HepG2 (cell line): ENCODE data around the gene ZBTB7B. TPM values are rescaled to one million over a fixed set of nuclear protein-coding genes. Genes with fewer than 3 reads are reported as not detected.

Source experiments
- ARNT ChIP-seq: fragments of 450-650 bp; IDR thresholded peaks from 2 replicates; pipeline ENCODE4 v1.6.1; 2017
- ATF2 ChIP-seq: sonication (generic); formaldehyde crosslinking; IDR thresholded peaks from 2 replicates; pipeline ENCODE4 v1.4.0; 2020; ENCODE audit warnings: missing genetic modification reagents
- ATM ChIP-seq: fragments of 450-650 bp; IDR thresholded peaks from 2 replicates; pipeline ENCODE4 v1.7.1; 2017; ENCODE audit warnings: mild to moderate bottlenecking, borderline replicate concordance
- CAMTA2 ChIP-seq: sonication (generic); formaldehyde crosslinking; IDR thresholded peaks from 2 replicates; pipeline ENCODE4 v1.4.0; 2020; ENCODE audit warnings: mild to moderate bottlenecking, missing genetic modification reagents, borderline replicate concordance
- CEBPB ChIP-seq: IDR thresholded peaks from 2 replicates; pipeline ENCODE4 v1.6.1; 2011; ENCODE audit warnings: low read depth, low read length, improper control_type of control experiment, borderline replicate concordance
- CREM ChIP-seq, 2 experiments: sonication (generic) in 1 of 2; formaldehyde crosslinking in 1 of 2; IDR thresholded peaks; 2 replicates each; pipeline versions ENCODE4 v1.4.0 to v1.6.1; 2016 to 2020; ENCODE audit warnings: antibody characterized with exemption in 1 of 2, mild to moderate bottlenecking in 1 of 2, missing genetic modification reagents in 1 of 2
- CTCF ChIP-seq: sonication (generic); formaldehyde crosslinking; IDR thresholded peaks from 2 replicates; pipeline ENCODE4 v1.5.0; 2020; ENCODE audit warnings: mild to moderate bottlenecking, missing genetic modification reagents, moderate library complexity
- DNMT1 ChIP-seq: sonication (generic); formaldehyde crosslinking; IDR thresholded peaks from 2 replicates; pipeline ENCODE4 v1.5.1; 2020; ENCODE audit warnings: mild to moderate bottlenecking, missing genetic modification reagents
- DR1 ChIP-seq: sonication (generic); formaldehyde crosslinking; IDR thresholded peaks from 2 replicates; pipeline ENCODE4 v1.8.0; 2021; ENCODE audit warnings: mild to moderate bottlenecking, missing genetic modification reagents, inconsistent platforms
- HOXA7 ChIP-seq: sonication (generic); formaldehyde crosslinking; IDR thresholded peaks from 2 replicates; pipeline ENCODE4 v1.8.1; 2022; ENCODE audit warnings: mild to moderate bottlenecking, missing genetic modification reagents, moderate library complexity
- JUN ChIP-seq: sonication (generic); formaldehyde crosslinking; IDR thresholded peaks from 2 replicates; pipeline ENCODE4 v1.4.0; 2020; ENCODE audit warnings: mild to moderate bottlenecking, missing genetic modification reagents
- KAT7 ChIP-seq: IDR thresholded peaks from 2 replicates; pipeline ENCODE4 v1.6.1; 2018; ENCODE audit warnings: borderline replicate concordance, missing compliant biosample characterization
- MYPOP ChIP-seq: sonication (generic); formaldehyde crosslinking; IDR thresholded peaks from 2 replicates; pipeline ENCODE4 v1.8.1; 2023; ENCODE audit warnings: mild to moderate bottlenecking, moderate library complexity, missing genetic modification reagents
- ONECUT2 ChIP-seq: sonication (generic); formaldehyde crosslinking; IDR thresholded peaks from 2 replicates; pipeline ENCODE4 v1.4.0; 2020; ENCODE audit warnings: missing genetic modification reagents
- STAG1 ChIP-seq: sonication (generic); formaldehyde crosslinking; IDR thresholded peaks from 2 replicates; pipeline ENCODE4 v1.4.0; 2020; ENCODE audit warnings: missing genetic modification reagents
- U2AF2 ChIP-seq: fragments of 200-400 bp; formaldehyde crosslinking; IDR thresholded peaks from 2 replicates; pipeline ENCODE4 v1.6.1; 2017; ENCODE audit warnings: low read depth, mild to moderate bottlenecking, low read length
- ZNF12 ChIP-seq: sonication (generic); formaldehyde crosslinking; IDR thresholded peaks from 2 replicates; pipeline ENCODE4 v1.5.0; 2020; ENCODE audit warnings: missing genetic modification reagents
- ZNF18 ChIP-seq: sonication (generic); formaldehyde crosslinking; IDR thresholded peaks from 2 replicates; pipeline ENCODE4 v1.8.0; 2022; ENCODE audit warnings: mild to moderate bottlenecking, missing genetic modification reagents; ENCODE audit not compliant: insufficient replicate concordance
- ZNF24 ChIP-seq: fragments of 450-650 bp; IDR thresholded peaks from 2 replicates; pipeline ENCODE4 v1.6.1; 2017; ENCODE audit warnings: antibody characterized with exemption, mild to moderate bottlenecking
- ZNF335 ChIP-seq: sonication (generic); formaldehyde crosslinking; IDR thresholded peaks from 2 replicates; pipeline ENCODE4 v1.4.0; 2020; ENCODE audit warnings: missing genetic modification reagents
- ZNF674 ChIP-seq: sonication (generic); formaldehyde crosslinking; IDR thresholded peaks from 2 replicates; pipeline ENCODE4 v1.5.0; 2020; ENCODE audit warnings: low read depth, mild to moderate bottlenecking, missing genetic modification reagents
- ZNF691 ChIP-seq: sonication (generic); formaldehyde crosslinking; IDR thresholded peaks from 2 replicates; pipeline ENCODE4 v1.4.0; 2020; ENCODE audit warnings: missing genetic modification reagents, low read depth, mild to moderate bottlenecking, borderline replicate concordance
- ZZZ3 ChIP-seq: sonication (generic); formaldehyde crosslinking; IDR thresholded peaks from 2 replicates; pipeline ENCODE4 v1.4.0; 2020; ENCODE audit warnings: missing genetic modification reagents, mild to moderate bottlenecking, borderline replicate concordance
- polyA plus RNA-seq, 8 experiments: library from polyadenylated mRNA; depleted of rRNA in 3 of 8; stranded (reverse) in 7 of 8; unstranded in 1 of 8; fragments of >200 nt; fragmentation: Illumina TruSeq in 4 of 8; extraction: Trizol in 4 of 8; gene quantifications; 2 replicates each; pipeline versions ENCODE4 v1.2.1 to v1.2.3, GENCODE V29; 2011 to 2016; ENCODE audit warnings: low read depth in 4 of 8, missing spikeins in 1 of 8, mixed read lengths in 1 of 8; ENCODE audit not compliant: insufficient read depth in 1 of 8
- total RNA-seq, 5 experiments: library from RNA; depleted of rRNA; stranded (reverse); fragments of >200 nt; fragmentation: Illumina TruSeq; extraction: Trizol; gene quantifications; 2 replicates each; pipeline ENCODE4 v1.2.3, GENCODE V29; 2016; ENCODE audit warnings: low read depth in 1 of 5

The ZBTB7B gene
- total and polyA plus RNA-seq, 2 of the 13 experiments (the other 11 are each of a cell fraction or from before 2014, with no cell fraction given), result 15.5 to 17.5 TPM

- TF ChIP-seq ZNF691 (CRISPR knock-in tag), result peak; percentile 90
- TF ChIP-seq ARNT, result no peak
- TF ChIP-seq ZNF18 (CRISPR knock-in tag), result peak; percentile 92
- peak; percentile 78; the same call in 1 of the 2 replicates for TF ChIP-seq CAMTA2 (CRISPR knock-in tag)
- TF ChIP-seq ZZZ3 (CRISPR knock-in tag), result no peak
- TF ChIP-seq U2AF2, result no peak
- no peak for TF ChIP-seq ZNF335
- peak; percentile 63 for TF ChIP-seq STAG1 (CRISPR knock-in tag)
- TF ChIP-seq ATM, result no peak
- peak; percentile 78; the same call in 1 of the 2 replicates for TF ChIP-seq KAT7 (CRISPR knock-in tag)
- TF ChIP-seq DNMT1 (CRISPR knock-in tag), result peak; percentile 78
- no peak for TF ChIP-seq JUN (CRISPR knock-in tag)
- TF ChIP-seq ZNF12 (CRISPR knock-in tag), result no peak; the same call in 1 of the 2 replicates
- TF ChIP-seq CEBPB, result no peak
- TF ChIP-seq CTCF (CRISPR knock-in tag), result peak; percentile 99
- no peak for TF ChIP-seq ZNF674 (CRISPR knock-in tag)
- TF ChIP-seq ZNF24, result no peak
- TF ChIP-seq CREM (IDR thresholded peaks at IDR 0.05), result no peak
- TF ChIP-seq CREM (CRISPR knock-in tag; IDR thresholded peaks at IDR 0.05), result no peak
- TF ChIP-seq MYPOP, result peak; percentile 100
- TF ChIP-seq HOXA7 (CRISPR knock-in tag), result no peak
- 0 out of 2 replicates have a peak, but pooled peaks have one; percentile 27 for TF ChIP-seq ATF2 (CRISPR knock-in tag)
- TF ChIP-seq ONECUT2, result no peak
- peak; percentile 63 for TF ChIP-seq DR1 (CRISPR knock-in tag)
These were observed 48.1 kb downstream of the ZBTB7B start, which contains the start of gene ADAM15 (continued) for GRCh38 chr1:155050560-155051341.
